NB4 (cell line): ENCODE measurements around the gene VAV2.

Source experiments
- CTCF ChIP-seq: IDR thresholded peaks from one replicate; pipeline ENCODE4 v1.5.1; 2012; ENCODE audit warnings: low read depth, low read length
- POLR2A ChIP-seq: IDR thresholded peaks from 2 replicates; pipeline ENCODE4 v1.6.1; 2011; ENCODE audit warnings: mild to moderate bottlenecking; ENCODE audit not compliant: insufficient read length; ENCODE audit errors: extremely low read depth

DNA sequence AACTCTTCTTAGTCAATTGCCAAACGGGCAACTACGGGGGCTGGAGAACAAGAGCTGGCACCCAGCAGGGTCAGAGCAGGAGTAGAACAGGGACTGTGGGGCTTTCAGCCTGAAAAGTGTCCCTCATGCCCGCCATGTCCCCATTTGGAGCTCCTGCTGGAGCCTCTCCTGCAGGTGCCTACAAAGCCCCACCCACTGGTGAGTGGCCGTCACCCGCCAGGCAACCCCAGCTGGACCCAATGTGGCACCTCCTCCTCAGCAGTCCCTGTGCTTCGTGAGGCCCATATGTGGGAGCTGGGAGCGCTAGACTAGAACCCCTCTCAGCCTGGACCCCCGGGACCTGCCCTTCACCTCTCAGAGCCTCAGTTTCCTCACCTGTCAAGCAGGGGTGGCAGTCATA lies 40.9 kb downstream of the VAV2 start:
- TF ChIP-seq CTCF: no peak
- TF ChIP-seq POLR2A: no peak
